Activated naive CD4-positive, alpha-beta T cell treated with anti-CD3 and anti-CD28 coated beads, Interleukin-2, amount 50 U/mL, for 16 hours (primary cell): ENCODE data around the gene AMY2B.
"Not testable (repeated sequence)": the region's sequence is repeated elsewhere in the genome, so short reads cannot be mapped to it uniquely, and the experiment has no call there.

Experiments
- DNase-seq: peaks from one replicate; pipeline ENCODE4 v3.0.0-alpha.2; 2020

The AMY2B gene

GRCh38 chr1:103571289-103571688, at the start of gene AMY2B:
Gene AMY2B (plus strand): TSS chr1:103571589. CDS start chr1:103571603, 14 bp downstream.
- DNase-seq: not testable (repeated sequence)

DNA sequence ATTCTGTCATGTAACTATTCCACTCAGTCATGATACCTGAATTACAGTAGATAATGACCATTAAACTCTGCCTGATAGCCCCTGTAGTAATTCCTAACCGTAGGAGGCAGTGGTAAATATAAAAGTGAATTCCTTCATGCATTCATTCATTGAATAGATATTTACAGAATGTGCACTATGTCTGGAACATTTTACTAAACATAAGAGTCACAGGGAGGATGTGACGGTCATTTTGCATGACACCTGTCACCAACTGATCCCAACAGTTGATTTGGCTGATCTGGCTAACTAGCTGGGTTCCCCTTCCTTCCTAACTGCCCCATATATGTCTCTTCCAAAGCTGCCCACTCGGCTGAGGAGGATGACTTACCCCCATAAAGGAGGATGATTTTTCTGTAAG, 48.0 kb upstream of the AMY2B start:
- no peak for DNase-seq

DNA sequence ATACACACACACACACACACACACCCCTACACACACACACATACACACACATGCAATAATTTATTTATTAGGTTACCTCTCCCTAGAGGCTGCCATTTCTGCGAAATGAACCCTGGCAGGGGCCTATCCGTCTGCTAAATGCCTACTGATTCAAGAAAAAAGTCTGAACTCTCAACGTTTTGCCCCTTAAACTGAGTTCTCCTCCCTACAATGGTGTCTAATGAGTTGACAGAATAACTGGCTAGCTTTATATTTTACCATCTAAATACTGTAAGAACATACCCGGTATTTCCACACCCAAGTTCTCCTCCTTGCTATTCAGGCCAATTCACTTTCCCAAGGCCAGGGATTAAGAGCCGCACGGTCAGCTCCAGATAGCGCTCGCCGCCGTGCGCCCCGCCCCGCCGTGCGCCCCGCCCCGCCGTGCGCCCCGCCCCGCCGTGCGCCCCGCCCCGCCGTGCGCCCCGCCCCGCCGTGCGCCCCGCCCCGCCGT, 46.2 kb upstream of the AMY2B start:
- DNase-seq: no peak

- DNase-seq: peak; percentile 81
Measured at GRCh38 chr1:103525607-103526507, 45.5 kb upstream of the AMY2B start, which contains the start of gene RNPC3. Gene RNPC3 (plus strand): TSS chr1:103525699. CDS start chr1:103526071, 372 bp downstream.

- DNase-seq: no peak
Measured at GRCh38 chr1:103527331-103527730, 44.1 kb upstream of the AMY2B start.

DNA sequence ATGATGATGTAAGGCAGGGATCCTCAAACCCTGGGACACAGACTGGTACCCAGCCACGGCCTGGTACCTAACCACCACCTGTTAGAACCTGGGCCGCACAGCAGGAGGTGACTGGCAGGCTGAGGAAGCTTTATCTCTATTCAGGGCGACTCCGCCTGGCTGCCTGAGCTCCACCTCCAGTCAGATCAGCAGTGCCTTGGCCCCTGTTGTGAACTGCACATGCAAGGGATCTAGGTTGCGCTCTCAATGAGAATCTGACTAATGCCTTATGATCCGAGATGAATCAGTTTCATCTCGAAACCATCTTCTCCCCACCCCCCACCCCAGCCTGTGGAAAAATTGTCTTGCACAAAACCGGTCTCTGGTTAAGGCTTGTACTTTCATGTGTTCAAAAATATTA, 41.6 kb upstream of the AMY2B start:
- DNase-seq: peak; percentile 64

DNA sequence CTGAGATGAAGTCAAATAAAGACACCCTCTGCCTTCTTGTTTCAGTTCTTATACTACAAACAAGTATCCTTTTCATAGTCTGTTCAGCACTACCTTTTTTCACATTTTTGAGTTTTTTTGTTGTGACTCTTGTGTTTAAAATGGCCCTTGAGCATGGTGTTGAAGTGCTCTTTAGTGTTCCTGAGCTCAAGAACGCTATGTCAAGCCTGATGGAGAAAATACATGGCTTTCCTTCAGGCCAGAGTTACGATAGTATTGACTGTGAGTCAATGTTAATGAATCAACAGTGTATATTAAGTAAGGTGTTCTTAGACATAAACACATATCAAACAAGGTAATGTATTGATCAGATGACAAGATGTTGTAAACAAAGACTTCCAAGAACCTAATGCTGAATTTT, 33.2 kb upstream of the AMY2B start:
- no peak for DNase-seq

DNA sequence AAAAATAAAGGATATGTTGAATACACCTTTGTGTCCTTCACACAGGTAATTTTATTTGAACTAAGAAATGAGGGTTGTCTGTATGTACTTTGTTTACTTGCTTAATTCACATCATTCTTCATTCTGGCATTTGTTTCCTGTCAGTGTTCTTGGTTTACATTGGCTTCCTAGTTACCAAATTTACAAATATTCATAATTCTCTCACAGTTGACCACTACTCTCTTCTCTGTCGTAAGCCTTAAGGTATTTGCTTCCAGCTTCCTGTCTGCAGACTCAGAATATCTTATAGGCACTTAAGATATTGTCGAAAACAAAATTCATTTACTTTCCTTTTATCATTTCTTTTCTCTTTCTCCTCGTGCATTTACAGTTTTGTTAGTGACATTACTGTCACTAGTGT, 30.0 kb upstream of the AMY2B start:
- DNase-seq: no peak

DNA sequence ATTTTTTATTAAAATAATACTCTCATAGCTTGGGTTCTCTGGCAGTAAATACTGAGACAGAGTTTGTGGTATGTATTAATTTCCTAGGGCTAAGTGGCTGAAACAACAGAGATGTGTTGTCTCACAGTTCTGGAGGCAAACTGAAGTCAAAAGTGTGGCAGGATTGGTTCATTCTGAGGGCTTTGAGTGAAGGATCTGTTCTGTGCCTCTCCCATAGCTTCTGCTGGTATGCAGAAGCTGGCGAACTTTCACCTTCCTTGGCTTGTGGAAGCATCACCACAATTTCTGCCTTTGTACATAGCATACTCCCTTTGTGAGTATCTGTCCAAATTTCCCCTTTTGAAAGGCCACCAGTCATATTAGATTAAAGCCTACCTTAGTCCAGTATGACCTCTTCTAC, 24.9 kb upstream of the AMY2B start:
- DNase-seq: no peak

GRCh38 chr1:103547840-103548239, 23.5 kb upstream of the AMY2B start:
- no peak for DNase-seq

DNA sequence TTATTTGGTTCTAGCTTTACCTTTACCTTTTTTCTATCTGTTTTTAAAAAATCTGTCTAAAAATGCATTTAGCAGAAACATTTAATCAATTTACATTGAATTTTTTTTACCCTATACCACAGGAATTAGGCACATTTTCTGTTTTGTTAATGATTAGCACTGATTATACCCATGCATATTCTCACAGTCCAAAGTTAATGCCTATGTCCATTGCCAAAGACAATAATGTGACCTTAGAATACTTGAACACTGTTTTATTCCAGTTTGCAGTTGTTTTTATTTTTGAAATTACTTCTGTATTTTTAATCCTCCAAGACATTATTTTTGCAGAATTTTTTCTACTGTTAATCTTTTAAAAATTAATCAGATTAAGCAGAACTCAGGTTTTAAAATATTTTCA, 11.0 kb upstream of the AMY2B start:
- DNase-seq: no peak

- not testable (repeated sequence) for DNase-seq
Measured at GRCh38 chr1:103561124-103561523, 10.3 kb upstream of the AMY2B start.

GRCh38 chr1:103561643-103562395, 9.6 kb upstream of the AMY2B start:
- no peak for DNase-seq

- DNase-seq: no peak
Measured at GRCh38 chr1:103563056-103563455, 8.3 kb upstream of the AMY2B start.

DNA sequence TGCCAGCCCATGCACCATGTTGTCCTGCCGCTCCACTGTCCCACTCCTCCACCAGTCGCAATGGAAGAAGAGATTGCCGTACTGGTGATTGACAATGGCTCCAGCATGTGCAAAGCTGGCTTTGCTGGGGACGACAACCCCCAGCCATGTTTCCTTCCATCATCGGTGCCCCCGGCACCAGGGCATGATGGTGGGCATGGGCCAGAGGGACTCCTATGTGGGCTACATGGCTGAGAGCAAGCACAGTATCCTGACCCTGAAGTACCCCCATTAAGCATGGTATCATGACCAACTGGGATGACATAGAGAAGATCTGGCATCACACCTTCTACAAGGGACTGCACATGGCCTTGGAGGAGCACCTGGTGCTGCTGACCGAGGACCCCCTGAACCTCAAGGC, 1.9 kb upstream of the AMY2B start:
- DNase-seq: no peak

DNA sequence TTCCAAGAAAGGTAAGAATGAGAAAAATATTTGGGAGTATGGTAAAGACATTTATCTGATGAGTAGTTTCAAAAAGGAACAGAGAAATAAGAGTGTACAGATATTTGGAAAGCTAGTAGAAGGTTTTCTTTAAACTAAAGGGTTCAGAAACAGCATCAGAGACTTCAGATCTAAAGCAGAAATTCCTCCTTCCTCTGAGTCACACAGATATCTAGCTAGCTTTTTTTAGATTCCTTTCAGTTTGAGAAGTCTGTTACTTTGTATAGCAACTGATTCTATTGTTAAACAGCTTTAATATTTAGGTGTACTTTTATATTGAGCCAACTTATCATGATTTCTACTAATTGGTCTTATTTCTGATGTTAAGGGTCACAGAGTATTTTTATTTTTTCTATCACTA, 4.7 kb downstream of the AMY2B start:
- DNase-seq: no peak

GRCh38 chr1:103576784-103577183, 5.4 kb downstream of the AMY2B start:
- not testable (repeated sequence) for DNase-seq

DNA sequence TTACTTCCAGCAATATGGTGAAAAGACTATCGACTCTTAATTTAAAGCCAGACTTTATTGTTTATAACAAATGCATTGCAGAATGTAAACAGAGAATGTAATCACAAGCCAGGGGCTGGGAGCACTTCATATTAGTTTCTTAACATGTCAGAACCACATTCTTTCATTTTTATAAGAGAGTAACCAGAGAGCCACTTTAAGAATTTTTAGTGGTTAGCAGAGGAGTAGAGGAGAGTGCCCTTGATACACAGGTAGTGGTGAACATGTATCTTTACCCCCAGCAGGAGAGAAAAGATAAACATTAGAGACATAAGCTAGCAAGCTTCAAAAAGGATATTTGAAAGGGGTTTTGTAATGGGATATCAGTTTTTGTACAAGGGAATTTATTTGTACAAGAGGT, 11.1 kb downstream of the AMY2B start:
- DNase-seq: no peak

DNA sequence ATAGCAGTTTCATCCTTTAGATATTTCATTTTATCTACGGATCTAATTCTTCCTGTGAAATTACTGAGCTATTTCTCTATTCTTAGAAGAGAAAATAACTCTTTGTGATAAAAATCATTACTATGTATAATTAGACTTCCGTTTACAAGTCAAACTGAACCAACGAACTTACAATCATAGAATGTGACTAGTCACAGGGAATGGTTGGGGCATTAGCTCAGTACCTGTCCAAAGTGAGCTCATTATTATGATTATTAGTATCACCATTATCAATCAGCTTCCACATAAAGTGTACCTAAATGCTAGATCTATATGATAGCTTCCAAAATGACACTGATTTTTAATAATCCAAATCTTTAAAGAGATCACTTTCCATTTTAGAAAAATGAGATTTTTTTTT, 12.5 kb downstream of the AMY2B start:
- no peak for DNase-seq

DNA sequence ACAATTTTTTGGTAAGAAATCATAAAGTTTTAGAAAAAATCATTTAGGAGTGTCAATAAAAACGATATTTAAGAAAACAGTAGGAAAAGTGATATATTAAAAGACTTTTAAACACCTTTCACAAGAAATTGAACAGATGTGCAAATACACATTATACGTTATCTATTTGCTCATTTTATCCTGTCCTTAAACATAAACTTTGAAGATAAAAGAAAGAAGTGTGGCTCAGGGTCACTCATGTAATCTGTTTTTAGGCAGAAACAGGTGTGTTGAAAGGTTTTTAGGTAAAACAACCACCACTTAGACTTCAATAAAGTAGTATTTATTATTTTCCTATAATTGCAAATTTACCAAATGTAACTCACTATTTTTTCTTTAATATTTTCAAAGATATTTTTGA, 13.1 kb downstream of the AMY2B start:
- no peak for DNase-seq

GRCh38 chr1:103602740-103603139, 31.4 kb downstream of the AMY2B start:
- DNase-seq: not testable (repeated sequence)

- no peak for DNase-seq
Measured at GRCh38 chr1:103616362-103616761, 45.0 kb downstream of the AMY2B start.

DNA sequence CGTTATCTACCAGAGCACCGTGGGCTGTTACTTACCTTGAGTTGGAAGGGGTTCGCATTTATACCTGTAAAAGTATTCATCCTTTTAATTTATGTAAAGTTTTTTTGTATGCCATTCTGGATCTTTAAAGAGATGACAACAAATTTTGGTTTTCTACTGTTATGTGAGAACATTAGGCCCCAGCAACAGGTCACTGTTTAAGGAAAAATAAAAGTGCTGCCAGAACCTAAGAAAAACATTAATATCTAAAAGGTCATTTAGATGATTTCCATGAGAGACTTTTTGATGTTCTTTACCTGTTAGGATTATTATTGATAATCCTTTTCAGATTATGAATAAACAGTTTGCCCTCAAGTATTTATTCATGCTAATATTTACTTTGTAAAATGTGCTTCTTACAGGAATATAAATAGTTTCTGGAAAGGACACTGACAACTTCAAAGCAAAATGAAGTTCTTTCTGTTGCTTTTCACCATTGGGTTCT, 45.6 kb downstream of the AMY2B start, which contains the start of gene AMY2A:
Gene AMY2A, plus strand, starts transcription at position 434 of the 484 bp plus-strand sequence. Its CDS starts 14 bp downstream, at position 448.
- not testable (repeated sequence) for DNase-seq
